Endodermal cell (in vitro differentiated cells): ENCODE data around the gene ASPHD2. TPM values are rescaled to one million over a fixed set of nuclear protein-coding genes. Genes with fewer than 3 reads are reported as not detected.
"Not testable (repeated sequence)": the region's sequence is repeated elsewhere in the genome, so short reads cannot be mapped to it uniquely, and the experiment has no call there.

Experiments used
- DNase-seq: peaks from one replicate; pipeline ENCODE4 v3.0.0-alpha.2; 2017
- H3K27ac ChIP-seq: 2 replicates; pipeline ENCODE4 v1.5.1; 2013; ENCODE audit warnings: mild to moderate bottlenecking, low read depth, low read length, moderate library complexity
- H3K27me3 ChIP-seq: 2 replicates; pipeline ENCODE4 v1.6.1; 2013; ENCODE audit warnings: mild to moderate bottlenecking, low read length, moderate library complexity; ENCODE audit not compliant: insufficient read depth, control insufficient read depth, poor library complexity, severe bottlenecking
- H3K36me3 ChIP-seq: 2 replicates; pipeline ENCODE4 v1.7.0; 2013; ENCODE audit warnings: mild to moderate bottlenecking, low read length, moderate library complexity; ENCODE audit not compliant: control insufficient read depth, insufficient read depth
- H3K4me1 ChIP-seq: one replicate; pipeline ENCODE4 v1.7.0; 2013; ENCODE audit warnings: low read length; ENCODE audit not compliant: control insufficient read depth, insufficient read depth
- H3K4me3 ChIP-seq: 2 replicates; pipeline ENCODE4 v1.5.1; 2013; ENCODE audit warnings: mild to moderate bottlenecking, low read length, moderate library complexity
- H3K9ac ChIP-seq: 2 replicates; pipeline ENCODE4 v1.6.1; 2013; ENCODE audit warnings: mild to moderate bottlenecking, low read length, moderate library complexity; ENCODE audit not compliant: poor library complexity, severe bottlenecking; ENCODE audit errors: extremely low read depth
- H3K9me3 ChIP-seq: 2 replicates; pipeline ENCODE4 v1.6.1; 2013; ENCODE audit warnings: mild to moderate bottlenecking, low read length, moderate library complexity; ENCODE audit not compliant: control insufficient read depth
- H3K27ac Mint-ChIP-seq: 2 replicates; pipeline ENCODE4 v1.8.0; 2020; ENCODE audit warnings: mixed read lengths
- H3K27me3 Mint-ChIP-seq: 2 replicates; pipeline ENCODE4 v1.8.0; 2021; ENCODE audit warnings: mild to moderate bottlenecking, mixed read lengths; ENCODE audit not compliant: insufficient read depth
- H3K36me3 Mint-ChIP-seq: 2 replicates; pipeline ENCODE4 v1.8.0; 2020; ENCODE audit warnings: low read depth, mixed read lengths
- H3K4me1 Mint-ChIP-seq: 2 replicates; pipeline ENCODE4 v1.8.0; 2020; ENCODE audit warnings: mixed read lengths
- H3K4me3 Mint-ChIP-seq: 2 replicates; pipeline ENCODE4 v1.8.0; 2020; ENCODE audit warnings: mild to moderate bottlenecking, moderate library complexity, mixed read lengths
- H3K9me3 Mint-ChIP-seq: 2 replicates; pipeline ENCODE4 v1.8.0; 2020; ENCODE audit warnings: mild to moderate bottlenecking, mixed read lengths
- WGBS, 2 experiments: methylation state at CpG; one replicate each; pipeline versions ENCODE4 v1.1.5 to v1.1.7; 2013; ENCODE audit warnings: missing lambda C conversion rate in 2 of 2, mixed read lengths in 1 of 2; ENCODE audit not compliant: insufficient coverage in 1 of 2, insufficient read length in 1 of 2; 5-methylcytosine and 5-hydroxymethylcytosine counted together
- total RNA-seq, 2 donors: library from RNA; stranded (reverse); fragmentation: NEBNext Ultra II Directional in 1 of 2; extraction: Animal tissue kit (Norgen Biotek cat#: 25700) in 1 of 2; gene quantifications; 2 replicates in 1 of 2; 3 replicates in 1 of 2; pipeline ENCODE4 v1.2.1, GENCODE V29; 2021
- TF ChIP-seq, protein P1 (sequence below): fragments of 200-600 bp; sonication (generic); conservative IDR thresholded peaks from 2 replicates; pipeline ENCODE4 v1.5.0; 2021; ENCODE audit warnings: antibody characterized with exemption, mild to moderate bottlenecking

ASPHD2 gene
- total RNA-seq, 2 donors from 2014 or later: 6.0 to 7.3 TPM

DNA sequence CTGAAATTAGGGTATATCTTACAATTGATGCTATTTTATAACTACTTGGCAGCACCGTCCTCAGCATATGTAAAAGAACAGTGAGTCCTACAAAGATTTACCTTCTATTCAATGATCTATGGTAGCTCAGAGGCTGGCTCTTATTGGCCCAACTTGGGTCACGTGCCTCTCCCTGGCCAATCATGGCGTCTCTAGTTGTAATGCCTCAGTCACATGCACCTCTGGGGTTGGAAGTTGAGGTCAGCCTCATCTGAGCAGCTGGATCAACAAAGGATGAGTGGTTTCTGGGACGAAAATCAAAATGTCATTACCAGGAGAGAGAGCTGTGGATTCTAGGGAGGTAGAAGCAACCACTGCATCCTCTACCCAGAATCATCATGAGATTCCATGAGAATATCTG, 22.9 kb upstream of the ASPHD2 start:
- Mint-ChIP-seq H3K4me1 (peaks cover 36% of the 10 kb centered on the region), H3K27me3 (peaks cover 3% of the 10 kb centered on the region), H3K4me3 (no peak overlapping the region), H3K9me3 (no peaks in the 10 kb centered on the region), H3K27ac (no peak overlapping the region), H3K36me3 (no peaks in the 10 kb centered on the region)
- no peak overlapping the region for H3K9ac ChIP-seq
- TF ChIP-seq, protein P1, sequence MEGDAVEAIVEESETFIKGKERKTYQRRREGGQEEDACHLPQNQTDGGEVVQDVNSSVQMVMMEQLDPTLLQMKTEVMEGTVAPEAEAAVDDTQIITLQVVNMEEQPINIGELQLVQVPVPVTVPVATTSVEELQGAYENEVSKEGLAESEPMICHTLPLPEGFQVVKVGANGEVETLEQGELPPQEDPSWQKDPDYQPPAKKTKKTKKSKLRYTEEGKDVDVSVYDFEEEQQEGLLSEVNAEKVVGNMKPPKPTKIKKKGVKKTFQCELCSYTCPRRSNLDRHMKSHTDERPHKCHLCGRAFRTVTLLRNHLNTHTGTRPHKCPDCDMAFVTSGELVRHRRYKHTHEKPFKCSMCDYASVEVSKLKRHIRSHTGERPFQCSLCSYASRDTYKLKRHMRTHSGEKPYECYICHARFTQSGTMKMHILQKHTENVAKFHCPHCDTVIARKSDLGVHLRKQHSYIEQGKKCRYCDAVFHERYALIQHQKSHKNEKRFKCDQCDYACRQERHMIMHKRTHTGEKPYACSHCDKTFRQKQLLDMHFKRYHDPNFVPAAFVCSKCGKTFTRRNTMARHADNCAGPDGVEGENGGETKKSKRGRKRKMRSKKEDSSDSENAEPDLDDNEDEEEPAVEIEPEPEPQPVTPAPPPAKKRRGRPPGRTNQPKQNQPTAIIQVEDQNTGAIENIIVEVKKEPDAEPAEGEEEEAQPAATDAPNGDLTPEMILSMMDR: no peak
- H3K4me1 ChIP-seq: peaks cover 10% of the 10 kb centered on the region
- H3K9me3 ChIP-seq: no peaks in the 10 kb centered on the region
- H3K27me3 ChIP-seq: no peaks in the 10 kb centered on the region
- no peaks in the 10 kb centered on the region for H3K36me3 ChIP-seq
- no peak overlapping the region for H3K4me3 ChIP-seq
- no peak overlapping the region for H3K27ac ChIP-seq
- DNase-seq: no peak
- WGBS, 2 experiments: 89 to 93% methylated on average over 3 to 4 of the region's 4 CpGs

DNA sequence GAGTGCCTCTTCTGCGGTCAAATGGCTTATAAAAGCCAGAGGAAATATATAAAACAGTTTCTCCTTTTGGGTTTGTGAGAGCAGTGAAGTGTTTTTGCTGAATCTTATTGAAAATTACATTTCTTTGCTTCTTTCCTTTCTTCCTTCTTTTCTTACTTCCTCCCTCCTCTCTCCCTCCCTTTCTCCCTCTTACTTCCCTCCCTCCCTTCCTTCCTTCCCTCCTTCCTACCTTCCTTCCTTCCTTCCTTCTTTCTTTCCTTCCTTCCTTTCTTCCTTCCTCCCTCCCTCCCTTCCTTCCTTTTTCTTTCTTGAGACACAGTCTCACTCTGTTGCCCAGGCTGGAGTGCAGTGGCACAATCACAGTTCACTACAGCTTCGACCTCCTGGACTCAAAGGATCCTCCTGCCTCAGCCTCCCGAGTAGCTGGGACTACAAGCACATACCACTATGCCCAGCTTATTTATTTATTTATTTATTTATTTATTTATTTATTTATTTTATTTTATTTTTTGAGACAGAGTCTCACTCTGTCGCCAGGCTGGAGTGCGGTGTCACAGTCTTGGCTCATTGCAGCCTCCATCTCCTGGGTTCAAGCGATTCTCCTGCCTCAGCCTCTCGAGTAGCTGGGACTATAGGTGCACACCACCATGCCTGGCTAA, 20.4 kb upstream of the ASPHD2 start:
- DNase-seq, H3K36me3 Mint-ChIP-seq, H3K4me3 Mint-ChIP-seq, H3K9me3 Mint-ChIP-seq, H3K9me3 ChIP-seq, H3K27me3 Mint-ChIP-seq, H3K27ac ChIP-seq, H3K27ac Mint-ChIP-seq, H3K4me3 ChIP-seq, H3K9ac ChIP-seq, H3K36me3 ChIP-seq, H3K27me3 ChIP-seq: not testable (repeated sequence)
- WGBS, 2 experiments: 94 to 97% methylated on average over 5 to 7 of the region's 7 CpGs
- peaks cover 10% of the 10 kb centered on the region for H3K4me1 ChIP-seq
- peaks cover 30% of the 10 kb centered on the region for H3K4me1 Mint-ChIP-seq

DNA sequence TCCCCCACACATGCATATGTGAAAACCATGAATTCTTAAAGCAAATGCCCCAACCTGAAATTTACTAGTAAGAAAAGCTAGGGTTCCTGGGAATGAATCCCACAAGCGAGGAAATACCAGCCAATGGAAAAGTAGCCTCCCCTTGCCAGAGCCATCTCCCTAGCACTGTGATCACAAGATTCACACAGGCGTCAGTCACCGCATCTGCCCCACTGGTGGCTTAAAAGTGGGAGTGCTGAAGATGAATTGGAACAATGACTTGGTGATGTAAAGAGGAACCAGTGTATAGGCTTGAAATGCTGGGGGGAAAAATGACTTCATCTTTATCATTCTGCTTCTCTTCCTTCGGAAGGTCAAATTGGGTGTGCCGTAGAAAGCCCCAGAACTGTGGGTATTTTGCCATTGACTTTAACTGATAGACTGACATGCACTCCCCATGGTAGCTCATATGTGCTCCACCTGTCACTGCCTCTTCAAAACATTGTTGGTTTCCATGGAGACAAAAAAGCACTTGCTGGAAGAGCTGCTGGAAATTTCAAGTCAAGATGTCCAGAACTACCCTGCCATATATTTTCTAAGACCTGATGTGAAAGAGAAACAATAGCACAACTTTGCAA, 19.2 kb upstream of the ASPHD2 start:
- Mint-ChIP-seq H3K4me3 (no peak overlapping the region), H3K36me3 (no peaks in the 10 kb centered on the region), H3K9me3 (no peaks in the 10 kb centered on the region), H3K27me3 (no peaks in the 10 kb centered on the region), H3K27ac (no peak overlapping the region), H3K4me1 (peaks cover 28% of the 10 kb centered on the region)
- H3K27me3 ChIP-seq: no peaks in the 10 kb centered on the region
- TF ChIP-seq, protein P1: no peak
- no peak overlapping the region for H3K9ac ChIP-seq
- peak overlapping the region; percentile 84 for H3K27ac ChIP-seq
- no peak for DNase-seq
- H3K4me1 ChIP-seq: peaks cover 6% of the 10 kb centered on the region
- WGBS, 2 experiments: 67 to 87% methylated on average over 4 to 5 of the region's 5 CpGs
- no peaks in the 10 kb centered on the region for H3K36me3 ChIP-seq
- H3K4me3 ChIP-seq: no peak overlapping the region
- H3K9me3 ChIP-seq: no peaks in the 10 kb centered on the region
